BJ (cell line): ENCODE data around the gene EFCAB6. TPM values are rescaled to one million over a fixed set of nuclear protein-coding genes. Genes with fewer than 3 reads are reported as not detected.

Source experiments
- CTCF ChIA-PET: fragments of 350-600 bp; formaldehyde crosslinking; extraction: SDS; loops from one replicate; lab custom pipeline; 2021; ENCODE audit warnings: antibody characterized with exemption, inconsistent platforms; lab: Yijun Ruan, JAX
- POLR2A ChIA-PET: fragments of 300-600 bp; sonication (Branson Sonifier 250); formaldehyde crosslinking; extraction: SDS; loops from one replicate; lab custom pipeline; 2021; ENCODE audit warnings: antibody characterized with exemption; lab: Charles Lee
- DNase-seq: peaks from one replicate; pipeline ENCODE4 v3.0.0-alpha.2; 2011; ENCODE audit warnings: low read depth
- H3K27me3 ChIP-seq: 2 replicates; pipeline ENCODE4 v1.6.0; 2011; ENCODE audit warnings: low read length; ENCODE audit not compliant: control insufficient read depth, insufficient read depth
- H3K36me3 ChIP-seq: 2 replicates; pipeline ENCODE4 v1.5.1; 2011; ENCODE audit warnings: low read length; ENCODE audit not compliant: control insufficient read depth, insufficient read depth
- H3K4me3 ChIP-seq: 2 replicates; pipeline ENCODE4 v1.5.1; 2011; ENCODE audit warnings: low read depth, mild to moderate bottlenecking, control low read depth, low read length
- CTCF ChIP-seq: IDR thresholded peaks from 2 replicates; pipeline ENCODE4 v1.5.1; 2011; ENCODE audit warnings: low read depth, mild to moderate bottlenecking, control low read depth, inconsistent platforms, low read length, moderate library complexity; ENCODE audit not compliant: insufficient read depth
- polyA plus RNA-seq: library from polyadenylated mRNA; depleted of rRNA; stranded (reverse); fragments of >200 nt; gene quantifications from 2 replicates; pipeline ENCODE4 v1.2.3, GENCODE V29; 2011

EFCAB6 gene
- polyA plus RNA-seq, 1 experiment = 0.75 TPM

DNA sequence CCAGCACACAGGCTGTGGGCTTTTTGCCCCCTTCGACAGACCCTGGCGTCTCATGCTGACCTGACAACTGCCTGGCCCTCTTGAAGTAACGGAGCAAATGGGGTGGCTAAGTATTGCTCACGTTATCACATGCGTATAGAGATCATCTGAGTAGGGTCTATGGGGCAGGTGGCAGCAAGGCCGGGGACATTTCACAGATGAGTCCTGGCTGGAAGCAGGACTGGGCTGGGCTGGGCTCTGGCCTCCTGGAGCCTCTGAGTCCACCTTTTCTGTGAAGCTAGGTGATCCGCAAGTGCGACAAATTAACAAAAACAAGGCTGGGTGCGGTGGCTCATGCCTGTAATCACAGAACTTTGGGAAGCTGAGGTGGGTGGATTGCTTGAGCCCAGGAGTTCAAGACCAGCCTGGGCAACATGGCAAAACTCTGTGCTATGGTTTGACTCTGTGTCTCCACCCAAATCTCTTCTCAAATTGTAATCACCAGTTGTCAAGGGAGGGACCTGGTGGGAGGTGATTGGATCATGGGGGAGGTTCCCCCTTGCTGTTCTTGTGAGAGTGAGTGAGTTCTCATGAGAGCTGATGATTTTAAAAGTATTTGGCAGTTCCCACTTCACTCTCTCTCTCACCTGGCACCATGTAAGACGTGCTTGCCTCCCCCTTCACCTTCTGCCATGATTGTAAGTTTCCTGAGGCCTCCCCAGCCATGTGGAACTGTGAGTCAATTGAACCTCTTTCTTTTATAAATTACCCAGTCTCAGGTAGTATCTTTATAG is 278.3 kb downstream of the EFCAB6 start:
- DNase-seq = no peak
- ChIA-PET POLR2A (no interaction called here), CTCF (no interaction called here)
- TF ChIP-seq CTCF = no peak
- Histone ChIP-seq H3K27me3 (no peaks in the 10 kb centered on the region), H3K36me3 (no peaks in the 10 kb centered on the region), H3K4me3 (no peak overlapping the region)

GRCh38 chr22:43533156-43533530 is 279.0 kb downstream of the EFCAB6 start:
- CTCF ChIA-PET = no interaction called here
- no peaks in the 10 kb centered on the region for H3K36me3 ChIP-seq
- no peaks in the 10 kb centered on the region for H3K27me3 ChIP-seq
- POLR2A ChIA-PET = no interaction called here
- TF ChIP-seq CTCF = no peak
- no peak overlapping the region for H3K4me3 ChIP-seq
- no peak for DNase-seq

DNA sequence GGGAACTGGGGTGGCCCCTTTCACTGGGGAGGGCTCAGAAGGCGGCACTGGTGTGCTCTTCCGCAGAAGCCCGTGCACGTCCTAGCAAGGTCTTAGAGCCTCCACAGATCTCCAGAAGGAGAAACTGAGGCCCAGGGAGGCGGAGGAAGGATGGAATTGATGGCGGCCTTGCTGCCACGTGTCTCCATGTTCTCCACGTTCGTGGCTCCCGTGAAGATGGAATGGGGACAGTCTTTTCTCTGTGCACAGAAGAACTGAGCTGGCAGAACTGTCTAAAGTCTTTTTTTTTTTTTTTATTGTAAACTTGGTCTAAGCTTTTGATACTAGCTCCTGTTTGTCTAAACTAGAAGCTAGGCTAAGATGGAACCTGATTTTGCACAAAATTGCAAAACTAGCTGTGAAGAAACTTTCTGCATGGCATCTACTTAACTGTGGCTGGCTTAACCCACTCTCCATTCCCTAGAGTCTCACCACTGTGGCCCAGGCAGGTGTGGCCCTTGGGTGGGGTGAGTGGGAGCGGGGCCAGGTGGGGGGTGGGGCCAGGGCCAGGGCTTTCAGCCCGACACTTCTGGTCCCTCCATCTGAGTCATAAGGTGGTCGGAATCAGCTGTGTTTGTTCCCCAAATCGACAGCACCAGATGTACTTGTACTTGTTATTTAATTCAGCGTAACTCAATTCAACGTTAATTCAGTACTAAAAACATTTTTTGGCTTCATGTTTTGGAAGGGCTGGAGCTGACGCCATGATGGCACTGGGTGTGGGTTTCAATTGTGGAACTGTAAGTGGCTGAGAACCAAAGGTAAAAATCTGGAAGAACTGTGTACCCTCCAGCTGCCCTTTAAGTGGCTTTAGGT is 279.6 kb downstream of the EFCAB6 start:
- Histone ChIP-seq H3K27me3 (no peaks in the 10 kb centered on the region), H3K36me3 (no peaks in the 10 kb centered on the region), H3K4me3 (no peak overlapping the region)
- no peak for TF ChIP-seq CTCF
- DNase-seq = no peak
- ChIA-PET CTCF (no interaction called here), POLR2A (no interaction called here)

GRCh38 chr22:43531651-43532050 is 280.5 kb downstream of the EFCAB6 start:
- DNase-seq = no peak
- TF ChIP-seq CTCF = no peak
- POLR2A ChIA-PET = no interaction called here
- Histone ChIP-seq H3K4me3 (no peak overlapping the region), H3K27me3 (no peaks in the 10 kb centered on the region), H3K36me3 (no peaks in the 10 kb centered on the region)
- CTCF ChIA-PET = no interaction called here

GRCh38 chr22:43530349-43531201 is 281.5 kb downstream of the EFCAB6 start:
- Histone ChIP-seq H3K4me3 (no peak overlapping the region), H3K27me3 (no peaks in the 10 kb centered on the region), H3K36me3 (no peaks in the 10 kb centered on the region)
- ChIA-PET CTCF (no interaction called here), POLR2A (no interaction called here)
- DNase-seq = no peak
- TF ChIP-seq CTCF = no peak
